Left kidney (tissue), 2 donors: Measurements from ENCODE around the gene GRIN2A. TPM values are rescaled to one million over a fixed set of nuclear protein-coding genes. Genes with fewer than 3 reads are reported as not detected.
A peak's percentile ranks its signal among the peaks of the same experiment; 100 is the strongest.

Experiments
- DNase-seq: peaks from one replicate; pipeline ENCODE4 v3.0.0-alpha.2; 2013
- polyA plus RNA-seq: library from polyadenylated mRNA; unstranded; fragments of 120-200 nt; gene quantifications from one replicate; pipeline ENCODE4 v1.2.1, GENCODE V29; 2013; ENCODE audit not compliant: insufficient read length

Gene GRIN2A
- polyA plus RNA-seq, 1 donor: 9.2 TPM

- no peak for DNase-seq
Measured at GRCh38 chr16:9852003-9852402, 330.2 kb downstream of the GRIN2A start.

- DNase-seq: no peak
Measured at GRCh38 chr16:9850817-9851216, 331.4 kb downstream of the GRIN2A start.

DNA sequence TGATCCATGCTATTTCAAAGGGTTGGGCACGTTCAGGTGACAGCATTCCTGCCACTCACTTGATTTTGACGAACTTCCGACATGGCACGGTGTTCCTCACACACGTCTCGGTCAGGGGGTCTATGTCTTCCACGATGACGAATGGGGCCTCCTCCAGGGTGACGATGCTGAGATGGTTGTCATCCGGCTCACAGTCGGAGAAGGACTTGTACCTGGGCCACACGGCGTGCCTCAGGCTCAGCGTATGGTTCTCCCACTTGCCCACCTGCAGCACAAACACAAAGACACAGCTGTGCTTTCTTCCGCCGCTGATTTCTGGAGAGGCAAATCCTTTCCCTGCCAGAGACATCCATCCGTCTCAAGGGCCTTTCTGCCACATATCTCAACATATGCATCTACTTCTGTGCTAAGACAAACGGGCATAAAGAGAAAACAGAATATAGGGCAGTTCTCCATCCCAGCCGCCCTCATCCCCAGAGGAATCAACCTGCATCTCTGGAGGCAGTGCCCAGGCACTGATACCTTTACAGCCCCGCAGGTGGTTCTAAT is 332.5 kb downstream of the GRIN2A start:
- DNase-seq: no peak

DNA sequence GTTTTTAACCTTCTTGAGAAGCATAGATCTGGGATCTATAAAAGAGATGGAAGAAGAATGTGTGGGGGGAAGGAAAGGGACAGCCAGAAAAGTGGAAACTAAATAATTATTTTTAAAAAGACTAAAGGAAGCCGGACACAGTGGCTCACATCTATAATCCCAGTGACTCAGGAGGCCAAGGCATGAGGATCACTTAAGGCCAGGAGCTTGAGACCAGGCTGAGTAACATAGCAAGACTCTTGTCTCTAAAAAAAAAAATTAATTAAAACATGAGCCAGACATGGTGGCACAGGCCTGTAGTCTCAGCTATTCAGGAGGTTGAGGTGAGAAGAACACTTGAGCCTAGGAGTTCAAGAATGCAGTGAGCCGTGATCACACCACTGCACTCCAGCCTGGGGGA is 335.1 kb downstream of the GRIN2A start:
- DNase-seq: no peak

DNA sequence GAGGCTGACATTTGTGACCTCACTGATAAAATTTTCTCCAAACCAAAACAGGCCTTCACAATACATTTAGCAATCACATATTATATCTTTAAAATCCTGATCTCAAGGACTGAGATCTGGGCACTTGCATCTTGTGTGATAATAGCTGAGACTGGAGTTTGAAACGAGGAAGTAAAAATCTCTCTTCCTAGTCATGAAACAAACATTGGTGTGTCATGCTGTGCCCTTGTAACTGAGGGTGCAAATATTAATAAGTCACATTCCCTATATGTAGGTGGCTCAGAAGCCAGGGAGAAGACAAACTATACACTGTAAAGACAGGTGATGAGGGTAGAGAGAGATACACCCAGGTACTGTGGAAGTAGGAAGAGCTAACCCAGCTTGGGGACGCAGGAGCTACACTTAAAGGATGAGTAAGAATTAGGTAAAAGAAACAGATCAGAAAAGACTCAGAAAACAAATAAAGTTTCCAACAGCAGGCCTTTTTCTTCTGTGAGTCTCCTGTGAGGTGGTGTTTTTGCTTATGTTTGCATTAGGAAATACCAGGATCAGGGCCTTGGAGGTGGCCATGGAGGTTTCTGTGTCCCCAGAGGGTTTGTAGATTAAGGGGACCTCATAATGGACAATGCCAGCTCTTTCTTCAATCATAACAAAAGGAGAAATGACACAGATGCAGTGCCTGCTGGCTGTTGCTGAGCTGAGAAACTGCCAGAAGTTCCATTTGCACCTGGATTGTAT is 335.7 kb downstream of the GRIN2A start:
- no peak for DNase-seq

GRCh38 chr16:9845661-9846361 is 336.4 kb downstream of the GRIN2A start:
- DNase-seq: no peak

DNA sequence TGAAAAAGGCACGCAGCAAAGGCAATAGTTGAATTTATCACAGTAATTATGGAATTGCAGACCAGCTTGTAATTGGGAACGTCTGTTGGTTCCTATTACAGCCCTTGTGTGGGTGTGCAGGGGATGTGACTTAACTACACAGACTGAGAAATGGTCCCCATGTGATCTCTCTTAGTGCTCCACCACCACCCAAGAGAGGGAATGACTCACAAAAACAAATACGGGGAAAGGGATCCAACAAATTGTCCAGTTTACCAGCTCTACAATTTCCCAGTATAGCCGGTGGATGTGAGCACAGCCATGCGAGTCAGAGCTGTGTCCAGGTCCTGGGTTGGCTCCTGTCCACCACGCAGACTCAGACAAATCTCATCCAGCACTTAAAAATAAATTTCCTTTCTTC is 337.9 kb downstream of the GRIN2A start:
- no peak for DNase-seq

DNA sequence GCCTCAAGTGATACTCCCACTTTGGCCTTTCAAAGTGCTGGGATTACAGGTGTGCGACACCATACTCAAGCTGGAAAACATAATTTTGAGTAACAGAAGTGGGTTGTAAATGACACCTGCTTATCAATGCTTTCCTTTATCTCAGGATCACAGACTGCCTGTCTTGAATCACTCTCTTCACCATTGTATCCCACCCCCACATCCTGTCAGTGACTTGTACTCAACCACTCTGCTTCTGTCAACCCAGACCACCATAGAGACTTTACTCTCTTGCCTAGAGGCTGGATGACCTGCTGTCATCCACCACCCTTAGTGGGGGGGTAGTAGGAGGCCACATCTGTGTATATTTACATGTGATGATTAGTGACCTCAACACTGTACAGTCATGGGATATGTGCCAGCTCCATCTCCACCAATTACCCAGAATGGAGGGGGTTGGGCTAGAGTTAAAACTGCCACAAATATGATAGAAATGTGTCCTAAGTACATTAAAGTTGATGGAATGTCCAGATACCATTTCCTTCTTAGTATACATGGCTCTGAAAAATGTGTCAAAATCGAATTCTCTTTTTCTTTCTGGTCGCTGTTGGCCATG is 338.7 kb downstream of the GRIN2A start:
- DNase-seq: no peak

- no peak for DNase-seq
Measured at GRCh38 chr16:9840761-9841665, 341.2 kb downstream of the GRIN2A start.

DNA sequence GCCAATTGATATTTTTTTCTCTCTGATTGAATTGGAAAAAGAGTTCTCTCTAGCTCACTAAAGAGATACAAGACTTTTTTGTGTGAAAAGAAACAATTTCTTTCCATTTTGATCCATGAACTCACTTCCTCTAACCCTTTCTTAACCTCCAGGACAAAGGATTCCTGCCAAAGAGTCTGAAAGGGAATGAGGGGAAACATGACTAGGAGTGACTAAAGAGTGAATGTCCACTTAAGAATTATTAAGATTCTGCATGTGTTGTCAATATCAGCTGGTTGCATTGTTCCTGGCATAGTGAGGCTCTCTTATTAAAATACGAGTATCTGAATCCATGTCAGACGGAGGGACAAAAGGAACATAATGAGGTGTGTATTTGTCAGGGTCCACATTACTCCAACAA is 344.7 kb downstream of the GRIN2A start:
- DNase-seq: no peak

- peak; percentile 60 for DNase-seq
Measured at GRCh38 chr16:9836118-9836736, 346.0 kb downstream of the GRIN2A start.

- no peak for DNase-seq
Measured at GRCh38 chr16:9827062-9827752, 355.0 kb downstream of the GRIN2A start.

- DNase-seq: no peak
Measured at GRCh38 chr16:9826656-9827055, 355.6 kb downstream of the GRIN2A start.

- no peak for DNase-seq
Measured at GRCh38 chr16:9824200-9825068, 357.8 kb downstream of the GRIN2A start.

DNA sequence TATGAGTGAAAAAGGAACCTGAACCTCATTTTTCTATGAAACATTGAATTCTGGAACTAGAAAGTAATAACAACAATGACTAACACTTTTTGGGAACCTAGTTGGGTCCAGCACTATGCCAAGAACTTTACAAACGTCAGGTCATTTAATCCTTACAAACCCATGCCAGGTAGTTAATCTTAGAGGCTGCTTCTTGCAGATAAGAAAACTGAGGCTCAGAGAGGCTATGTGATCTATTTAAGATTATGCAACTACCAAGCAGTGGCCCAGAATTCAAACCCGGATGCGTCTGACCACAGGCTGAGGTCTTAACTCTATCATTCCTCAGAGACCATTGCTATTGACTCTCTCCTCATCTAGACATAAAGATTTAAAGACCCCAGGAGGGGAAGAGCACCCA is 358.7 kb downstream of the GRIN2A start:
- no peak for DNase-seq

GRCh38 chr16:9821970-9822369 is 360.3 kb downstream of the GRIN2A start:
- no peak for DNase-seq

- no peak for DNase-seq
Measured at GRCh38 chr16:9821331-9821730, 360.9 kb downstream of the GRIN2A start.

DNA sequence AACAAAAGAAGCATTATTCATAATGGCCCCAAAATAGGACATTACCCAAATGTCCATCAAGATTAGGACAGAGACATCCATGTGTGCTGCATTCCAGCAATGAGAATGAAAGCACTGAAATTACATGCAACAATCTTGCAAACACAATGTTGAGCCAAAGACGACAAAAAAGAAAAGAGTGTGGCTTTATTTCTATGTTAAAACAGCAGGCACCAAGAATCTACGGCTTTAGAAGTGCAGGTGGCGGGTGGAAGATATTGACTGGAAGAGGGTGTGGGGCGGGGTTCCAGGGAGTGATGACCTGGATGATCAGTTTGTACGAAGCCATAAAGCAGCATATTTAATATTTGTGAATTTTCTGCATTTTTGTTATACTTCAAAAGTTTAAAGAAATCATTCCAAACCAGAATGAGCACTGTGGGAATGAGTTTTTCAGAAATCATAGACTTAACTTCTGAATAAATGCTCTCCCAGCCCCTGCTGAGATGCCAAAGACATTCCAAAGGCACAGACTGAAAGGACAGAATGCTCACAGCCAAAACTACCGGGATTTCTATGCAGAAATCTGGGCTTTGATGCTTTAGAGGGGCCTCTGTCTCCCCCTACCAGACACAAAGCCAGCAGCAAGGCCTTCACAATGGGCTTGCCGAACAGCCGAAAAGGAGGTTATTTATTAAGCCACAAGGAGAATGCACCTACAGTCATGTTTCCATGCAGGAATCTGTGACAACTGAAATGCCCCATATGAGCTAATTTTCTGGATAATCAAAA is 361.6 kb downstream of the GRIN2A start:
- peak; percentile 26 for DNase-seq

GRCh38 chr16:9818702-9819101 is 363.5 kb downstream of the GRIN2A start:
- DNase-seq: no peak
